ENCODE data around the gene LRRC4B. TPM values are rescaled to one million over a fixed set of nuclear protein-coding genes. Genes with fewer than 3 reads are reported as not detected.
A peak's percentile ranks its signal among the peaks of the same experiment; 100 is the strongest.

LRRC4B gene
- total and polyA plus RNA-seq, 2 donors (not counting 1 experiment from before 2014, with no cell fraction given): 0.02 to 0.17 TPM

DNA sequence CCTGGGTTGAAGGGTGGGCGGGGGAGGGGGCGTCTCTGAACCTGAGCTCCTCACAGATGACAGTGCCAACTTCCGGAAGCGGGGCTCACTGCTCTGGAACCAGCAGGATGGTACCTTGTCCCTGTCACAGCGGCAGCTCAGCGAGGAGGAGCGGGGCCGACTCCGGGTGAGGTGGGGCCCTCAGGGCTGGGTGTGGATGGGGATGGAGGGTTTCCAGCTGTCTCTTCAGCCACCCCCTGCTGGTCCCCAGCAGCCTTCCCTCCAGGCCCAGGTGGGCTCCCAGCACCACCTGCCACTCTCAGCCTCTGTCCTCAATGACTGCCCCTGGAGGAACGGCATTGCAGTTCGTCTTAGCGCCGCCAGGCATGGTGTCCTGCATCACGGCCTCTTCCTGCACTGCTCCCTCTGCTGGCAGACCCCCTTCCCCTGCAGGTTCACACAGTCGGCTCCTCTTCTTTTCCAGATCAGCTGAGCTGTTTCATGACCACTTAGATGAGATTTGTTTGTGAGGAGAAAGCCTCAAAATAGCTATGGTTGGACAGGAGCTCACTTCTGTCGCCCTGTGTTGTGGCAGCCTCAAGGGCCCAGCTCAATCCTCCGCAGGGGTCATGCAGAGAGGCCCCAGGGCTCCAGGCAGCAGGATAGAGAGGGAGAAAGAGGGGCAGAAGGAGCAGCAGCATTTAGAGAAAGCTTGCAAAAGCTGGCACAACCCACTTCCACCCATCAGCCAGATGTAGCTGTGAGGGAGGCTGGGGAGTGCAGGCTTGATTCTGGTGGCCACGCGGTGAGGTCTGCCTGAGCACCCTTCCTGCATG is 89.1 kb downstream of the LRRC4B start:
- H3K4me2 ChIP-seq (ENCODE audit: extremely low read depth, insufficient read depth, low read length): no peak overlapping the region
- no peaks in the 10 kb centered on the region for H3K4me1 ChIP-seq (ENCODE audit: control insufficient read depth, extremely low read depth, insufficient read depth, low read length)
- TF ChIP-seq EZH2 (IDR thresholded peaks at IDR 0.05; ENCODE audit: low read length, missing control alignments): no peak
- TF ChIP-seq, protein P1, sequence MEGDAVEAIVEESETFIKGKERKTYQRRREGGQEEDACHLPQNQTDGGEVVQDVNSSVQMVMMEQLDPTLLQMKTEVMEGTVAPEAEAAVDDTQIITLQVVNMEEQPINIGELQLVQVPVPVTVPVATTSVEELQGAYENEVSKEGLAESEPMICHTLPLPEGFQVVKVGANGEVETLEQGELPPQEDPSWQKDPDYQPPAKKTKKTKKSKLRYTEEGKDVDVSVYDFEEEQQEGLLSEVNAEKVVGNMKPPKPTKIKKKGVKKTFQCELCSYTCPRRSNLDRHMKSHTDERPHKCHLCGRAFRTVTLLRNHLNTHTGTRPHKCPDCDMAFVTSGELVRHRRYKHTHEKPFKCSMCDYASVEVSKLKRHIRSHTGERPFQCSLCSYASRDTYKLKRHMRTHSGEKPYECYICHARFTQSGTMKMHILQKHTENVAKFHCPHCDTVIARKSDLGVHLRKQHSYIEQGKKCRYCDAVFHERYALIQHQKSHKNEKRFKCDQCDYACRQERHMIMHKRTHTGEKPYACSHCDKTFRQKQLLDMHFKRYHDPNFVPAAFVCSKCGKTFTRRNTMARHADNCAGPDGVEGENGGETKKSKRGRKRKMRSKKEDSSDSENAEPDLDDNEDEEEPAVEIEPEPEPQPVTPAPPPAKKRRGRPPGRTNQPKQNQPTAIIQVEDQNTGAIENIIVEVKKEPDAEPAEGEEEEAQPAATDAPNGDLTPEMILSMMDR (conservative IDR thresholded peaks at IDR 0.05 in 1 of 2, IDR thresholded peaks at IDR 0.05 in 1 of 2; ENCODE audit: low read depth in 1 of 2, low read length in 2 of 2): peak; percentile 39 to 55
- peaks cover 9% of the 10 kb centered on the region for H3K36me3 ChIP-seq (ENCODE audit: control insufficient read depth, insufficient read depth, low read length)
- no peak overlapping the region for H3K27ac ChIP-seq (ENCODE audit: insufficient read depth, low read length)
- H4K20me1 ChIP-seq (ENCODE audit: control insufficient read depth, extremely low read depth, insufficient read depth, low read length): no peaks in the 10 kb centered on the region
- peak; percentile 25 to 29 for DNase-seq (ENCODE audit: low read depth in 2 of 2)
- no peak overlapping the region for H3K4me3 ChIP-seq (replicated peaks in 1 of 4; ENCODE audit: control extremely low read depth in 1 of 4, insufficient read depth in 1 of 4, low read depth in 3 of 4, low read length in 4 of 4)
- no peaks in the 10 kb centered on the region for H3K9me3 ChIP-seq (ENCODE audit: control insufficient read depth, insufficient read depth, low read depth, low read length)
- H3K79me2 ChIP-seq (ENCODE audit: control insufficient read depth, insufficient read depth, low read length): peaks cover 8% of the 10 kb centered on the region
- no peak overlapping the region for H3K9ac ChIP-seq (ENCODE audit: insufficient read depth, low read length)
- H2AFZ ChIP-seq (ENCODE audit: low read length): no peak overlapping the region
- no peaks in the 10 kb centered on the region for H3K27me3 ChIP-seq (ENCODE audit: control insufficient read depth, insufficient read depth, low read length)

DNA sequence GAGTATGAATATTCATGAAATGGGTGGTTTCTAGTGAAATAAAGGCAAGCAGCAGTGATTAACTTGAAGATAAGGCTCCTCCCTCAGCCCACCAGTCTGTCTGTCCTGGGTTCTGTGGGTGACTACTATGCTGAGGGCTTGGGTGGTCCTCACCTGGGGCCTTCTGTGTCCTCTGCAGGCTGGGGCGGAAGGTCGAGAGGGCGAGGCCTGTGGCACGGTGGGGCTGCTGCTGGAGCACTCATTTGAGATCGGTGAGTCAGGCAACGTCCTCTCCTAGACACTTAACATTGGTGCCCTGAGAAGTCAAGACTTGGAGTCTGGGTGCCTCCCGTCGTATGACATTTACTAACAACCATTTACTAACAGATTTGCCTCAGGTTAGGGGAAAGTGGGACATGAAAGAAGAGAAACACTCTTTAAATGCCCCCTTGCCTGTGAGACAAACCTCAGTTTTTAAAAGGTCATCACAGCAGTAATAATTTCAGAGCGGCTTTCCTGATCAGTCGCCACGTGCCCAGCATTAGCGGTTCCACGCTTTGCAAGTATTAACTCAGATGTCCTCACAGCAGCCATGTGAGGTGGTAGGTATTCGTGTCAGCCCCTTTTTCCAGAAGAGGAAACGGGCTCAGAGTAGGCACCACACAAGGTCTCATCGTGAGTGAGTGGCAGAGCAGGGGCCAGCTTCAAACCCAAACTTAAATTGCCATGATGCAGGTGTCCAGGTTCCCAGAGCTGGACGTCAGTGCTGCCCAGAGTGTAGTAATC is 90.3 kb downstream of the LRRC4B start:
- peaks cover 8% of the 10 kb centered on the region for H3K79me2 ChIP-seq (ENCODE audit: control insufficient read depth, insufficient read depth, low read length)
- H4K20me1 ChIP-seq (ENCODE audit: control insufficient read depth, extremely low read depth, insufficient read depth, low read length): no peaks in the 10 kb centered on the region
- H3K36me3 ChIP-seq (ENCODE audit: control insufficient read depth, insufficient read depth, low read length): peaks cover 9% of the 10 kb centered on the region
- DNase-seq (ENCODE audit: low read depth in 2 of 2): no peak
- no peak overlapping the region for H3K27ac ChIP-seq (ENCODE audit: insufficient read depth, low read length)
- peak overlapping the region in 1 of 4 experiments; percentile 96 for H3K4me3 ChIP-seq (replicated peaks in 1 of 4; ENCODE audit: control extremely low read depth in 1 of 4, insufficient read depth in 1 of 4, low read depth in 3 of 4, low read length in 4 of 4)
- H3K27me3 ChIP-seq (ENCODE audit: control insufficient read depth, insufficient read depth, low read length): no peaks in the 10 kb centered on the region
- no peak overlapping the region for H3K9ac ChIP-seq (ENCODE audit: insufficient read depth, low read length)
- no peaks in the 10 kb centered on the region for H3K9me3 ChIP-seq (ENCODE audit: control insufficient read depth, insufficient read depth, low read depth, low read length)
- no peak for TF ChIP-seq EZH2 (IDR thresholded peaks at IDR 0.05; ENCODE audit: low read length, missing control alignments)
- TF ChIP-seq, protein P1 (conservative IDR thresholded peaks at IDR 0.05 in 1 of 2, IDR thresholded peaks at IDR 0.05 in 1 of 2; ENCODE audit: low read depth in 1 of 2, low read length in 2 of 2): no peak
- no peak overlapping the region for H2AFZ ChIP-seq (ENCODE audit: low read length)
- no peaks in the 10 kb centered on the region for H3K4me1 ChIP-seq (ENCODE audit: control insufficient read depth, extremely low read depth, insufficient read depth, low read length)
- peak overlapping the region; percentile 69 for H3K4me2 ChIP-seq (ENCODE audit: extremely low read depth, insufficient read depth, low read length)

DNA sequence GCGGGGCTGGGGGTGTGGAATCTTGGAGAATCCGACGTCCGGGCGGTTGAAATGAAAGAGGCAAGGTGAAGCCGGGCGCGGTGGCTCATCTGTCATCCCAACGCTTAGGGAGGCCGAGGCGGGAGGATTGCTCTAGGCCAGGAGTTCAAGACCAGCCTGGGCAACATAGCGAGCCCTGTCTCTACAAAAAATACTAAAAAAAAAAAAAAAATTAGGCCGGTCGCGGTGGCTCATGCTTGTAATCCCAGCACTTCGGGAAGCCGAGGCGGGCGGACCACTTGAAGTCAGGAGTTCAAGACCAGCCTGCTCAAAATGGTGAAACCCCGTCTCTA is 91.4 kb downstream of the LRRC4B start:
- Histone ChIP-seq H2AFZ (ENCODE audit: low read length) (peak overlapping the region; percentile 96), H3K4me2 (ENCODE audit: extremely low read depth, insufficient read depth, low read length) (peak overlapping the region; percentile 69), H3K36me3 (ENCODE audit: control insufficient read depth, insufficient read depth, low read length) (peaks cover 8% of the 10 kb centered on the region), H3K9ac (ENCODE audit: insufficient read depth, low read length) (peak overlapping the region; percentile 89), H3K79me2 (ENCODE audit: control insufficient read depth, insufficient read depth, low read length) (peaks cover 8% of the 10 kb centered on the region), H3K4me3 (replicated peaks in 1 of 4; ENCODE audit: control extremely low read depth in 1 of 4, insufficient read depth in 1 of 4, low read depth in 3 of 4, low read length in 4 of 4) (peak overlapping the region; percentile 74 to 96 (median 92)), H3K4me1 (ENCODE audit: control insufficient read depth, extremely low read depth, insufficient read depth, low read length) (no peaks in the 10 kb centered on the region), H3K27ac (ENCODE audit: insufficient read depth, low read length) (no peak overlapping the region), H3K9me3 (ENCODE audit: control insufficient read depth, insufficient read depth, low read depth, low read length) (no peaks in the 10 kb centered on the region), H3K27me3 (ENCODE audit: control insufficient read depth, insufficient read depth, low read length) (no peaks in the 10 kb centered on the region), H4K20me1 (ENCODE audit: control insufficient read depth, extremely low read depth, insufficient read depth, low read length) (no peaks in the 10 kb centered on the region)
- no peak for TF ChIP-seq EZH2 (IDR thresholded peaks at IDR 0.05; ENCODE audit: low read length, missing control alignments)
- TF ChIP-seq, protein P1 (conservative IDR thresholded peaks at IDR 0.05 in 1 of 2, IDR thresholded peaks at IDR 0.05 in 1 of 2; ENCODE audit: low read depth in 1 of 2, low read length in 2 of 2): no peak
- DNase-seq (ENCODE audit: low read depth in 2 of 2): no peak

Measured in fibroblast of lung (primary cell).